ENCODE results near the gene SLC34A2. TPM values are rescaled to one million over a fixed set of nuclear protein-coding genes. Genes with fewer than 3 reads are reported as not detected.

Gene SLC34A2
- total and polyA plus RNA-seq, 2 donors from 2014 or later = 2.9 to 694 TPM

DNA sequence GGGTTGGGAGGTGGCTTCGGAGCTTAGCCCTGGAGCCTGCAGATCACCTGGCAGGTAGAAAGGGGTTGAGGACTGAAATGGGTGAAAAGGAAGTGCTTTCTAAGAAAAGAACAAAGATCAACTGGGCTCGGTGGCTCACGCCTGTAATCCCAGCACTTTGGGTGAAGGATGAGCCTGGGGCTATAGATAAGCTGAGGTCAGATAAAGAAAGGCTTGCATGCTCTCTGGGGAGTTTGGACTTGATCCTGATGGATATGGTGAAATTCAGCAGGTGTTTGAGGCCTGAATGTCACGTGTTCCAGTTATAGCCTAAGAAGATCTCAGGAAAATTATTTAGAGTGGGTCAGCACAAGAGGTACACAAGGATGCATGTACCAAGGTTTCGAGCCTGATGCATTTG is 40.8 kb downstream of the SLC34A2 start:
- DNase-seq (no peak), FAIRE-seq (no peak)
- intact Hi-C loops (cut with DNase I) = no loop called here
- no peak overlapping the region for H3K9ac ChIP-seq (ENCODE audit: low read length in 3 of 3)
- H3K9me3 ChIP-seq (ENCODE audit: control insufficient read depth in 2 of 3, insufficient read depth in 1 of 3, low read length in 3 of 3) = no peaks in the 10 kb centered on the region
- no peaks in the 10 kb centered on the region for H3K4me1 ChIP-seq (ENCODE audit: control insufficient read depth in 2 of 3, insufficient read depth in 2 of 3, low read depth in 1 of 3, low read length in 3 of 3)
- no peaks in the 10 kb centered on the region for H3K27me3 ChIP-seq (ENCODE audit: control insufficient read depth, insufficient read depth, low read length)
- H3K4me3 ChIP-seq (ENCODE audit: low read length in 3 of 3) = no peak overlapping the region
- TF ChIP-seq, protein P1, sequence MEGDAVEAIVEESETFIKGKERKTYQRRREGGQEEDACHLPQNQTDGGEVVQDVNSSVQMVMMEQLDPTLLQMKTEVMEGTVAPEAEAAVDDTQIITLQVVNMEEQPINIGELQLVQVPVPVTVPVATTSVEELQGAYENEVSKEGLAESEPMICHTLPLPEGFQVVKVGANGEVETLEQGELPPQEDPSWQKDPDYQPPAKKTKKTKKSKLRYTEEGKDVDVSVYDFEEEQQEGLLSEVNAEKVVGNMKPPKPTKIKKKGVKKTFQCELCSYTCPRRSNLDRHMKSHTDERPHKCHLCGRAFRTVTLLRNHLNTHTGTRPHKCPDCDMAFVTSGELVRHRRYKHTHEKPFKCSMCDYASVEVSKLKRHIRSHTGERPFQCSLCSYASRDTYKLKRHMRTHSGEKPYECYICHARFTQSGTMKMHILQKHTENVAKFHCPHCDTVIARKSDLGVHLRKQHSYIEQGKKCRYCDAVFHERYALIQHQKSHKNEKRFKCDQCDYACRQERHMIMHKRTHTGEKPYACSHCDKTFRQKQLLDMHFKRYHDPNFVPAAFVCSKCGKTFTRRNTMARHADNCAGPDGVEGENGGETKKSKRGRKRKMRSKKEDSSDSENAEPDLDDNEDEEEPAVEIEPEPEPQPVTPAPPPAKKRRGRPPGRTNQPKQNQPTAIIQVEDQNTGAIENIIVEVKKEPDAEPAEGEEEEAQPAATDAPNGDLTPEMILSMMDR (IDR thresholded peaks at IDR 0.05; ENCODE audit: borderline replicate concordance, extremely low read depth, insufficient read depth) = no peak
- no peak overlapping the region for H3K27ac ChIP-seq (ENCODE audit: low read depth in 2 of 2, low read length in 2 of 2)
- H3K36me3 ChIP-seq (ENCODE audit: control insufficient read depth in 2 of 3, insufficient read depth in 3 of 3, low read length in 3 of 3) = no peaks in the 10 kb centered on the region

DNA sequence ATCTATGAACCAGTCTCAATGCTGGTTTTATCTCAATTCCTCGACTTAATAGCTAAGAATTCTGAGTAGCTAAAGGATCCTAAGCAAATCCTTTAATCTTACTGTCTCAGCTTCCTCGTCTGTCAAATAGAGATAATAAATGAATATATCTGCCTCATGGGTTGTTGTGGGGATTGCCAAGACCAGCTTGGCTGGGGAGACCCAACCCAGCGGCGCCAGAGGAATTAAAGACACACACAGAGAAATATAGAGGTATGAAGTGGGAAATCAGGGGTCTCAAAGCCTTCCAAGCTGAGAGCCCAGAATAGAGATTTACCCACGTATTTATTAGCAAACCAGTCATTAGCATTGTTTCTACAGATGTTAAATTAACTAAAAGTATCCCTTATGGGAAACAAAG is 41.9 kb downstream of the SLC34A2 start:
- Histone ChIP-seq H3K4me3 (ENCODE audit: low read length in 3 of 3) (no peak overlapping the region), H3K9ac (ENCODE audit: low read length in 3 of 3) (no peak overlapping the region), H3K27me3 (ENCODE audit: control insufficient read depth, insufficient read depth, low read length) (no peaks in the 10 kb centered on the region), H3K36me3 (ENCODE audit: control insufficient read depth in 2 of 3, insufficient read depth in 3 of 3, low read length in 3 of 3) (no peaks in the 10 kb centered on the region), H3K9me3 (ENCODE audit: control insufficient read depth in 2 of 3, insufficient read depth in 1 of 3, low read length in 3 of 3) (no peaks in the 10 kb centered on the region), H3K4me1 (ENCODE audit: control insufficient read depth in 2 of 3, insufficient read depth in 2 of 3, low read depth in 1 of 3, low read length in 3 of 3) (no peaks in the 10 kb centered on the region), H3K27ac (ENCODE audit: low read depth in 2 of 2, low read length in 2 of 2) (no peak overlapping the region)
- intact Hi-C loops (cut with DNase I) = no loop called here
- DNase-seq (no peak), FAIRE-seq (no peak)
- TF ChIP-seq, protein P1 (IDR thresholded peaks at IDR 0.05; ENCODE audit: borderline replicate concordance, extremely low read depth, insufficient read depth) = no peak

DNA sequence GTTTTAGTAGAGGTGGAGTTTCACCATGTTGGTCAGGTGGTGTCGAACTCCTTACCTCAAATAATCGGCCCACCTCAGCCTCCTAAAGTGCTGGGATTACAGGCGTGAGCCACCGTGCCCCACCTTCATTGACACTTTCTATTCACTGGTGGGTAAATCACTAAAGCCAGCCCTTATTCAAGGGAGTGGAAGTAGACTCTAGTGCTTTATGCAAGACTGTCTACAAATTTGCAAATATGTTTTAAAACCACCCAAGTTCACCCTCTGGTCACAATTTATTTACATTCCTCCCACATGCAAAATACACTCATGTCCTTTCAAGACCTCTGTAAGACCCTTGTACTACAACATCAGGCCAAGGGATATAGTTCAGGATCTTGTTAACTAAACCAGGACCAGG is 45.0 kb downstream of the SLC34A2 start:
- FAIRE-seq = no peak
- no peak for DNase-seq
- Histone ChIP-seq H3K9ac (ENCODE audit: low read length in 3 of 3) (no peak overlapping the region), H3K4me3 (ENCODE audit: low read length in 3 of 3) (no peak overlapping the region), H3K9me3 (ENCODE audit: control insufficient read depth in 2 of 3, insufficient read depth in 1 of 3, low read length in 3 of 3) (no peaks in the 10 kb centered on the region), H3K27me3 (ENCODE audit: control insufficient read depth, insufficient read depth, low read length) (no peaks in the 10 kb centered on the region), H3K36me3 (ENCODE audit: control insufficient read depth in 2 of 3, insufficient read depth in 3 of 3, low read length in 3 of 3) (no peaks in the 10 kb centered on the region), H3K27ac (ENCODE audit: low read depth in 2 of 2, low read length in 2 of 2) (no peak overlapping the region), H3K4me1 (ENCODE audit: control insufficient read depth in 2 of 3, insufficient read depth in 2 of 3, low read depth in 1 of 3, low read length in 3 of 3) (no peaks in the 10 kb centered on the region)
- intact Hi-C loops (cut with DNase I) = no loop called here
- TF ChIP-seq, protein P1 (IDR thresholded peaks at IDR 0.05; ENCODE audit: borderline replicate concordance, extremely low read depth, insufficient read depth) = no peak

DNA sequence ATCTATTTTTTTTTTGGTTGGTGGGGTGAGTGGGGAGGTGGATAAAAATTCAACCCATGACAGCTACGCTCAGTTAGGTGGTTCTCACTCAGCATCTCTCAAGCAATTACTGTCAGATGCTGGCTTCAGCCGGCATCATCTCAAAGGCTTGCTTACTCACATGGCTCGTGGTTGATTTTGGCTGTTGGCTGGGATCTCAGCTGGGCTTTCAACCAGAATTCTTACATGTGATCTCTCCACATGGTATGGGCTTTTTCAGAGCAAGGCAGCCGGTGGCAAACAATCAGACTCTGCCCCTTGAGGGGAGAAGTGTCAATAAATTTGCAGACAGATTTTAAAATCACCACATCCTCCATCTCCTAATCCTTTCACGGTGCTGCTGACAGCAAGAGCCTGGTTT is 47.2 kb downstream of the SLC34A2 start:
- Histone ChIP-seq H3K27me3 (ENCODE audit: control insufficient read depth, insufficient read depth, low read length) (no peaks in the 10 kb centered on the region), H3K9me3 (ENCODE audit: control insufficient read depth in 2 of 3, insufficient read depth in 1 of 3, low read length in 3 of 3) (no peaks in the 10 kb centered on the region), H3K4me1 (ENCODE audit: control insufficient read depth in 2 of 3, insufficient read depth in 2 of 3, low read depth in 1 of 3, low read length in 3 of 3) (no peaks in the 10 kb centered on the region), H3K4me3 (ENCODE audit: low read length in 3 of 3) (no peak overlapping the region), H3K9ac (ENCODE audit: low read length in 3 of 3) (no peak overlapping the region), H3K36me3 (ENCODE audit: control insufficient read depth in 2 of 3, insufficient read depth in 3 of 3, low read length in 3 of 3) (no peaks in the 10 kb centered on the region), H3K27ac (ENCODE audit: low read depth in 2 of 2, low read length in 2 of 2) (no peak overlapping the region)
- FAIRE-seq (no peak), DNase-seq (no peak)
- intact Hi-C loops (cut with DNase I) = no loop called here
- TF ChIP-seq, protein P1 (IDR thresholded peaks at IDR 0.05; ENCODE audit: borderline replicate concordance, extremely low read depth, insufficient read depth) = no peak

Data from kidney (tissue), 14 donors.